Measurements from ENCODE around the gene GABRE.

GRCh38 chrX:151919610-151920009 is 54.9 kb downstream of the GABRE start:
- TF ChIP-seq CTCF (IDR thresholded peaks at IDR 0.05; ENCODE audit: extremely low read depth in 1 of 2, insufficient read depth in 1 of 2, low read depth in 1 of 2, low read length in 2 of 2) (no peak), POLR2AphosphoS5 (IDR thresholded peaks at IDR 0.05; ENCODE audit: insufficient read depth, low read depth, low read length) (no peak), MAX (IDR thresholded peaks at IDR 0.05; ENCODE audit: insufficient read depth, insufficient read length) (no peak), POLR2A (IDR thresholded peaks at IDR 0.05; ENCODE audit: low read depth, low read length) (no peak), JUN (IDR thresholded peaks at IDR 0.05; ENCODE audit: borderline replicate concordance, insufficient read depth, insufficient read length, low read depth) (no peak), EZH2 (IDR thresholded peaks at IDR 0.05; ENCODE audit: borderline replicate concordance, low read depth, low read length, severe bottlenecking) (no peak), GATA2 (IDR thresholded peaks at IDR 0.05; ENCODE audit: insufficient read depth, insufficient read length, low read depth, low read length) (no peak), MYC (IDR thresholded peaks at IDR 0.05; ENCODE audit: low read depth, low read length) (no peak)
